ACHN (cell line): Measurements from ENCODE around the gene PROS1.

Experiments used
- DNase-seq: peaks from one replicate; pipeline ENCODE4 v3.0.0-alpha.2; 2015
- in situ Hi-C: cut with HindIII; loops from 2 replicates; pipeline ENCODE4 v1.10.0; 2017; ENCODE audit warnings: low sequenced_read_pairs, low pct_ligation_motif_present, low pct_unique_long_range_greater_than_20kb

PROS1 gene

DNA sequence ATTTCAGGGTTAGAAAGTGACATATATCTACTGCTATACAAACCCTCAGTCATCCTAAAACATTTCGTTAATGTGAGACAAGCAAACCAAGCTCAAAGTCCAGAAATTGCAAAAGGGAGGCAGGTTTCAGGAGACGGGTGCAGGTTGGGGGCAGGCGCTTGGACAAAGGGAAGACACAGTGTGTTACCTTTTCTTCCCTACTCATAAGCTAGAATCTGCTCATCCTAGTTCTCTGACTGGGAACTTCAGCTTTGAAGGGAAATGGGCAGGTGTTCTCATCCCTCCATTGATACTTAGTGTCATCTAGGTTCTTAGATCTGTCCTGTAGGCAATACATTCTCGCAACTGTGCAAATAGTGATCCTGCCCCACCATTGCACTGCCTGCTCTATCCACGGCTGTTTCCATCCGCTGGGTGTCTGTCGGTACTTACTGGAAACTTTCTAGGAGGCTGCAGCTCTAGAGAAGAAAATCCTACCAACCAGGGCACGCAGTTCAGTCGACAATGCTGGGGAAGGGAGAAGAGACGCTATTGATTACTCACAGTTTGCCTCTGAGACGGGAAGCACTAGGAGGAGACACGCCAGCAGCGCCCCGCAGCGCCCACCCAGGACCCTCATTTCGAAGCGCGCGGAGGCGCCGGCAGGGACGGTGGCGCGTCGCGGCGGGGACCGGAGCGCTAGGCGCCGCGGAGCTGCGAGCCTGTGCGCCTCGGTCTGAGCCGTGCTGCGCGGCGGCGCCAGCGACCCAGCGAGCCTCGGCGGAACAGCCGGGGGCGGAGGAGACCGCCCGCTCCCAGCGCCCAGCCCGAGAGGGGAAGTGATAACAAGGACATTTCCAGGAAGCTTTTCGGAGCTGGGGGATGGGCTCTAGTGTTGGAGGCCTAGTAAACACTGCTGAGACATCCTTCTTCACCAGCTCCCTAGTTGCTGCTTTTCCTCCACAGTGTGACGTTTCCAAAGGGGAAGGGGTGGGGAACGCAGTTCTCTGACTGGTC lies at the start of gene PROS1:
Gene PROS1, minus strand, starts transcription at position 766 of the 996 bp plus-strand sequence. Its CDS starts 147 bp downstream, at position 619.
- peak; percentile 77 for DNase-seq
- in situ Hi-C loops = no loop called here

DNA sequence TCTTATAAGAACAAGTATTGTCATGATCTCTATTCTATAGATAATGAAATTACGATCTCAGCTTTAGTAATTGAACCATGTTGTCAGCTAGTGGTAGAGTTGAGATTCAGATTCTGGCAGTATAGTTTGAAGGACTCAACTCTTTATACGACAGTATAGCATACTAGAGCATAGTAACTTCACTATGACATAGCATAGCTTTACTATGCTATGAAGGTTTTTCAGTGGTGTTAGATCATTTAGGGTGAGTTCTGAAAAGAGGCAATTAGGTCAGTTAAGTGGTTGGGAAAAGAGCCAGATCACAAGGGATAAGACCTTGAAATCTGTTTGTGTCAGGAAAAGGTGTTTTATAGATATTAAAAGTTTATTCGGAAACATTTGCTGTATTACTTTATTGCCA lies 46.6 kb upstream of the PROS1 start:
- in situ Hi-C loops = no loop called here
- DNase-seq = no peak

DNA sequence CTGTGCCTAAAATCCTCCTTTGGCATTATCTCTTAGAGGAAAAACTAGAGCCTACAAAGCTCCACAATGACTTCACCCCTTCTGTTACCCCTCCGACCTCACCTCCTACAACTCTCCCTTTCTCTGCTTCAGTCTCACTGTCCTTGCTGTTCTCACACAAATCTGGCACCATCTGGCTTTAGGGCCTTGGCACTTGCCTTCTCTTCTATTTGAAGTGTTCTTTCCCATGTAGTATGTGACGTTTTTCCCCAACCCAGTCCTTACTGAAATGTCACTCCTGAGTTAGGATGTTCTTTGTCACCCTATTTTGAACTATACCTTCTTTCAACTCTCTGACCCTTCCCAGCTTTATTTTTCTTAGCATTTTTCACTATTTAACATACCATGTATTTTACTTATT lies 46.0 kb upstream of the PROS1 start:
- DNase-seq = no peak
- in situ Hi-C loops = no loop called here

DNA sequence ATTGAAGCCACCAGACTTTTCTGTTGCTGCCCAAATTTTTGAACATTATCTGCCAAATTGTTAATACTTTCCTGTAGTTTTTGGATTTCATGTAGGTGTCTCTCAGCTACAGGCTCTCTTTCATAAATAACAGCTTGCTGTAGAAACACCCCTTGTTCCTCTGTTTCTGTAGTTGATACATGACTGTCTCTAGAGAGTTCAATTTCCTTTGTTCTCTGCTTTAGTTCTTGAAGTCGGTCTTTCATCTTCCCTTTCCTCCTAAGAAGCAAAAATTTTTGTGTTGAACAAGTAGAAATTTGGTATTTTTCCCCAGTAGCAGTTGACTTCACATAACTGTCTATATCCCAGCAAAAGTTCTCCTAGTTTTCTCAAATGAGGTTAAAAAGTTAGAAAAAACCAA lies 41.3 kb upstream of the PROS1 start:
- in situ Hi-C loops = no loop called here
- no peak for DNase-seq

DNA sequence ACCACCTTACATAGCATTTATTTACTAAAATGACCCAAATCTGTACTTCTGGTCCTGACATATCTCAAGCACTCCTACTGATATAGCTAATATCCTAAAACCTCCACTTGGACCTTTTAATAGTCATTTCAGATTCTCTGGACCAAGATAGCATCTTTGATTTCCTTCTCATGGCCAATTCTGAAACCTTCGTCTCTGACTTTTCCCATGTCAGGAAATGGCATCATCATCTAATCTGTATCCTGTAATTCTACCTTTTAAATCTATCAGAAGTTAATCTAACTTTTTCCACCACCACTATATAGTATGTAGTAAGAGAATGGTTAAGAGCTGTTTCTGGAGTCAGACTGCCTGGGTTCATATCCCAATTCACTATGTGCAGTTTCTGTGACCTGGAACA lies 38.5 kb upstream of the PROS1 start:
- in situ Hi-C loops = no loop called here
- no peak for DNase-seq

DNA sequence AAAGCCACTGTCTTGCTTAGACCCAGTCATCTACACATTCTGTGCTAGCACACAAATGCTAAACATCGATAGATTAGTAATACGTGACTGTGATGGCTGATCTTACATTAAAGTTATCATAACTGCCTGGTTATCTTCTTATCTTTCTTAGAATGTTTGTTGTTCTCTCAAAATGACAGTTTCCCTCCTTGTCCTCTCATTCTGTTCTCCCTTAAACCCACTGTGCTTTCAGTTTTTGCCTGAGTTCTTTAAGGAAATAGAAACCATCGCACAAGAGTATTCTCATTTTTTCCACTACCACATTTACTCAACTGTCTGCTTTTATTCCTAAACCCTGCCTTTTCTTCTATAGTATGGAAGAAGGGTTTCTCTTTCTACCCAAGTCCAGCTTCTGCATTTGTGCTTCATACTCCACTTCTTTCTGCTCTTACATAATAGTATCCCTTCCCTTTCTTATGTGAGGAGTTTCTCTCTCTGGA lies 37.6 kb upstream of the PROS1 start:
- DNase-seq = no peak
- in situ Hi-C loops = no loop called here

DNA sequence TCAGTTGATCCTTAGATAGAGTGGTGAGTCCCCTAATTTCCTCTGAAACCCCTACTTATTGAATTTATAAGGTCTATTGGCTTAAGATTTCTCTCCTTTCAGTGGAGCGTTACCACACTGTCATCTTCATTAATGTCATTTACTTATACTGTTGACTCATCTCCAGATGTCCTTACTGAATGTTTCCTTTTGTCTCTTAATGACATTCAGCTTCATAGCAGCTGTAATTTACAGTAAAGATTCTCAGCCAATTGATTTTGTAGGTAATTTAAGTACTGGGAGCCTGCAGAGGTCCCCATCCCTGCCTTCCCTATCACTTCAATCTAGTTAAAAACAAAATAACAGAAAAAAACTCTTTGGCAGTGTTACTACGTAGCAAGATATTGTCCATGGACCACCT lies 35.9 kb upstream of the PROS1 start:
- no peak for DNase-seq
- in situ Hi-C loops = no loop called here

DNA sequence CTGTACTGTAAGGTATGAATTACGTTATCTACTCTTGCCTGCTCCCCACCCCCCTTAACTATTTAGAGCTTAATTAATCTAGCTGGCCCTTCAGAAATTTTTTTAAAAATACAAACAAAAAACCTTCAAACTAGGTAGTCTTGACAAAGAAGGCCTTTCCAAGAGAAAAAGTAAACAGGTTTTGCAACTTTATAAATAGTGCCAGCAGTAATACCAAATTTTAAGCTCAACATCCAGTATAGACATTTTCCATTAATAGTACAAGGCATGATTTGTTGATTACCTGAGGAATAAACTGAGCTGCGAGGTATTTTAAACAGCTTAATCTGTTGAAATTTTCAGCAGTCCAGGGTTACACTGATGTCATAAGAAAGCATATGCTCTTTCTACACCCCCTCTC lies 34.6 kb upstream of the PROS1 start:
- in situ Hi-C loops = no loop called here

DNA sequence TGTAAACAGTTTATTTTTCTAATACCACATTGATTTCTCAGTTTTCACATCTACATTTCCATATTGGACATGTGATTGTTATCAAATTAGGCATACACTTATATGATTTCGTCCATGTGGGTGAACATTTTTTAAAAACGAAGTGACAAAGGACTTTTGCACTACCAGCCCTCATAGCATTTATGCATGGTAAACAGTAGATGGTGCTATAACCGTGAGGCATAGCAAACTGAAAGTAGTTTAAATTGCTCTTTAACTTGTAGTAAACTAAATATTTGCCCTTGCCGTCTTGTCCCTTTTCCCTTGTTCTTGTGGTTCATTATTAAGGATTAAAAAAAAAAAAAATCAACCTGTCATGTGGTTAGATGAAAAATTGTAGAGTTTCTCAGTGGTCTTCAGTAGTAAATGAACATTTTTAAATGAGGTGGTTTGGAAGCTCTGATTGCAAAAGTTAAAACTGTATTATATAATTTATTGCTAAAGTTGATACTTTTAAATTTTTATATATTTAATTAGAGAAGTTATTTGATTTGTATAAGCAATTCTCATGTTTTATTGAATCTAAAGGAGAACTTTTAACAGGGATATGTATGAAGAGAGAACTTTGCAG lies 30.7 kb upstream of the PROS1 start:
- in situ Hi-C loops = no loop called here
- DNase-seq = peak; percentile 69

More for the DNA sequence above, 34.6 kb upstream of the PROS1 start:
- DNase-seq = no peak

DNA sequence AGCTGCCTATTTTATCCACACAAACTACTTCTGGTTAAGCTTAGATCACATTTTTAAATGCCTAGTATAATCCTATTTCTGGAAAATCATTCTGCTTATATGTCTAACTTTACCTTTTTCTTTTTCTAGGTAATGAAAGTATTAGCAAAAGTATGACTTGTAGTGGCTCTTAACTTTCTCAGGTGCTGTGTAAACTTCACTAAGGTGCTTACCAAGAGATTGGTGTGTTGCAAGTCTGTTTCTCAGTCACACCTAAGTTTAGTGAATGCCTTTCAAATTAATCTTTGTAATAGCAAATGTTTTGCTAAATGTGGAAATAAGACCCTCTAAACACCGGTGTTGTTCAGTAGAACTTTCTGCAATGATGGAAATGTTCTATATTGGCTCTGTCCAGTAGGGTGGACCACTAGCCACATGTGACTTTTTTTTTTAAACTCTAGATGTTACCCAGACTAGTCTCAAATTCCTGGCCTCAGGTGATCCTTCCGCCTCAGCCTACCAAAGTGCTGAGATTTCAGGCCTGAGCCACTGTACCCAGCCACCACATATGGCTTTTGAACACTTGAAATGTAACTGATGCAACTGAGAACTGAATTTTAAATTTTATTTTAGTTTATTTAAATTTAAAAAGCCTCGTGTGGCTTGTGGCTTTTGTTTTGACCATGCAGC lies 28.3 kb upstream of the PROS1 start:
- in situ Hi-C loops = no loop called here

DNA sequence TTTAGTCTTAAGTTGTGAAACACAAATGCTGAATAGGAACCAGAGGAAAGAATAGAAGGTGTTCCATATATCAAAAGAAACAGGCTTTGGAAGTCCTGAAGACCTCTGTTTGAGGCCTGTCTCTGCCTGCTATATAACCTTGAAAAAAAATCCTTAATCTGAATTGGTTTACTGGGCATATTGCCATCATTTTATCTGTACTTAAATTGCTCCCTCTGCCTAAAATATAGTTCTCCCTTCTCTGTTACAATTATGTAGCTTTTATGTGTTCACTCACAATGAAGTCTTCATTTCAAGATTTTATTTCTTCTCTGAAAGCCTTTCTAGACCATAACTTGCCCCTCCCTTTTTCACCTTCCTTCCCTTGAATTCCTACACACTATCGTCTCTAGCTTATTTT lies 27.5 kb upstream of the PROS1 start:
- in situ Hi-C loops = no loop called here
- DNase-seq = no peak

More for the DNA sequence above, 28.3 kb upstream of the PROS1 start:
- no peak for DNase-seq

DNA sequence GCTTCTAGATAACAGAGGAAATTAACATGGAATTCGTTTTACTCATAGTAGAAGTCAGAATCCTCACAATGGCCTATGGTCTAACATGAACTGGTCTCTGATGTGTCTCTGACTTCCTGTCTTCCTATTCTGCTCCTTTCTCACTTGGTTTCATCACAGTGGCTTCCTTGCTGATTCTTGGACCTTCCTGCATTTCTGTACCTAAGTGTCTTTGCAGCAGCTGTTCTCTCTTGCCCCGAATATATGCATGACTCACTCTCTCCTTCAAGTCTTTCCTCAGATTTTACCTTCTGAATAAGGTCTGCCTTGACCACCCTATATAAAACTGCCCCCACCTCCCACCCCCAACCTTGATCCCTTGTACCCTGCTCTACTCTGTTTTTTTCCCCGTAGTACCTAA lies 20.4 kb upstream of the PROS1 start:
- DNase-seq = no peak
- in situ Hi-C loops = no loop called here

DNA sequence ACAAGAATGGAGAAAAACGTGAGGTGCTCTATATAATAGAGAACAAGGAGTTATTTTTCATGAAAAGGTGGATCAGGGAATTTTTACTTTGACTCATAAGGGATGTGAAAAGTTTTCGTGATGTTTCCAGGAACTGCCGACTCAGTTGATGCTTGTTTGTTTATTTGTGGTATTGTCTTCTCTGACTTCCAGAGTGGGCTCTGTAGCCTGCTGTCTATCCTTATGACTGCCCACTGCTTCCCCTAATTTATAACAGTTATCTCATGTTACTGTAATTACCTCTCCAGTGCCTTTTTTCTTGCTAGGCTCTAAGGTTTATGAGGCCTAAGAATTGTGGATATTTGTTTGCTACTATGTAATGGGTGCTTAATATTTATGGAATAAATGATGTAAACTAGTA lies 18.5 kb upstream of the PROS1 start:
- in situ Hi-C loops = no loop called here
- no peak for DNase-seq

DNA sequence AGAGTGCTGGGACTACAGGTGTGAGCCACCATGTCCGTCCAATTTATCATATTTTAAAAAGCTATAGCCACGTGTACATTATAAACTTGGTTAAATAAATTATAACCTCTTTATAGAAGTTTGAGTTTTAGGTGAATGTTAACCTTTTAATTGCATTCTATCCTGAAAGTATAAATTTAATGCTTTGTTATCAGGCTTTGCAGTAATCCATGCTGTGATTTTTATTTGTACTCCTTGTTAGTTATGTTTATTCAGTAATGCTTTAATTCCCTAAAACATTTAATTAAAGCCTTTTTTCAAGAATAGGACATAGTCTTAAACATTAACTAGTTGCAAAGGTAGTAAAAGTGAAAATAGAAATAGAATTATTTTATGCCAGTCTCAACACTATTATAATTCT lies 17.9 kb upstream of the PROS1 start:
- in situ Hi-C loops = no loop called here
- DNase-seq = no peak

DNA sequence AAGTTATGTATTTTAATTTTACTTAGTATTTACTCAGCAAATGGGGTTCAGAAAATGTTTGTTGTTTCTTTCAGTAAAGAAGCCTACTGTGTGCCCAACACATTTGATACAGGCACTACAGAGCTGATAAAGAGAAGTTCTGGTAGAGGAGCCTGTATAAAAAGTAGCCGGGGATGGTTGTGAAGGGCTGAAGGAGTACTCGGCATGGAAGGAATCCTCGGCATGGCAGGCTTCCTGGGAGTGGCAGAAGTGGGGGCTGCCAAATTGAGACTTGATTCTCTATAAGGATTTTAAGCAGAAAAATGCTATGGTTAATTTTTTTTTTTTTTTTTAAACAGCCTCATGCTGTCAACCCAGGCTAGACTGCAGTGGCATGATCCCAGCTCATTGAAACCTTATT lies 15.5 kb upstream of the PROS1 start:
- in situ Hi-C loops = no loop called here
- no peak for DNase-seq

DNA sequence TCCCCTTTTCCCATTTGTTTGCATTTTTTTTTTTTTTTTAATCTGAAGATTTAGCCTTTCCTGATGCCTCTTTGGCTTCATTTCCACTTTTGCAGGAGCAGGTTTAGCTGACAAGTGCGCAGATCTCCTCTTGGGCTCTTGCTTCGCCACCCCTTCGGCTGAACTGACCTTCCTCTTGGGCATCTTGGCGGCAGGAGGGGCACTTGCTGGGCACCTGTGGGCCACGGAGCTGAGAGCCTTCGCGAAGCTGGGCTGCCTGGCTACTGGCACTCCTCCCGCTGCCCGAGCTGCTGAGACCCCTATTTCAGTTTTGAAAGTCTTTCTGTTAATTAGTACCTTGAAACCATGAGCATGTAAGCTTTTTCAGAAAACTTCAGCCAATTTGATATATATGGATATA lies 15.1 kb upstream of the PROS1 start:
- in situ Hi-C loops = no loop called here

DNA sequence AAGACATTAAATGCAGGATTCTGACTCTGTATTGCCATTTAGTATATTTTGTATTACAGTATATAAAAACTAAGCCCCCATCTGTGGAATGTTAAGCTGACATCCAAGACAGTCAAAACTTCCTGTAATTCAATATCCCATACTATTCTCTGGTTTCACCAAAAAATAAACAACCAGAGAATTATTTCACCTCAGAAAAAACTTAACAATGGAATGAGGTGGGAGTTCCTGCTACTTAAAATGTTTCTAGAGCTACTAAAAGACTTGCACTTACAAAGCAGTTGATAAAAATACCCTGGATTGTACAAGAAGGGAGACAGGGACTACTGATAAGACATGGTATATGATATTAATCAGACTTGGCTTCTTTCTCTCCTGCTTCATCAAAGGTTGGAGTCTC lies 14.6 kb upstream of the PROS1 start:
- no peak for DNase-seq
- in situ Hi-C loops = no loop called here

More for the DNA sequence above, 15.1 kb upstream of the PROS1 start:
- no peak for DNase-seq

DNA sequence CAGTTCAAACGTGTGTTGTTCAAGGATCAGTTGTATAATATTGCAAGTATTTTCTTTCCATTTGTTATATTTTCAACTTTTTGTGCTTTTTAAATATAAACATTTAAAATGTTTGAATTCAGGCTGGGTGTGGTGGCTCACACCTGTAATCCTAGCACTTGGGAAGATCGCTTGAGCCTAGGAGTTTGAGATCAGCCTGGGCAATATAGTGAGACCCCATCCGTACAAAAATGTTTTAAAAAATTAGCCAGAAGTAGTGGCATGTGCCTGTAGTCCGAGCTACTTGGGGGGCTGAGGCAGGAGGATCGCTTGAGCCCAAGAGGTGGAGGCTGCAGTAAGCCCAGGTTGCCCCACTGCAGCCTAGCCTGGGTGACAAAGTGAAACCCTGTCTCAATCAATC lies 10.9 kb upstream of the PROS1 start:
- in situ Hi-C loops = no loop called here
- DNase-seq = no peak

DNA sequence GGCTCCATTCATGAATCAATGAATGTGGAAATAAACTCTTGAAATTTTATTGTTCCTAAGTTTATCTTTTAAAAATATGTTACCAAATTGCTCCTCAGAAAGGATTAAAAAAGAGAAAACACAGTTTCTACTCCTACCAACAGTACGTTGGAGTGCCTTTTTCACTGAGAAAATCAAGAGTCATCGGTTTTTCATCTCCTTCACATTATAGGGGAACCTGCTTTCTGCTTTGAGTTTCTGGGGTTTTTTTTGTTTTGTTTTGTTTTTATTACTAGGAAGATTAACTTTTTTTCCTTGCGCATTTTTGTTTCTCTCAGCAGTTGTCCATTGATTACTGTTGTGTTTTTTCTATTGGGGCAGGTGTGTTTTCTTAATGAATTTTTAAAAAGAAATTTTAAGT lies 9.7 kb upstream of the PROS1 start:
- DNase-seq = no peak
- in situ Hi-C loops = no loop called here
